Lower lobe of right lung (tissue), 2 donors: ENCODE measurements around the gene C1QTNF5. TPM values are rescaled to one million over a fixed set of nuclear protein-coding genes. Genes with fewer than 3 reads are reported as not detected.

Experiments used
- ATAC-seq, 2 donors: fragments of 200-7000 bp; cut with Tn5 transposase; one replicate each; pipeline ENCODE4 v1.9.1; 2020 to 2022; ENCODE audit warnings: mild to moderate bottlenecking in 2 of 2, moderate library complexity in 2 of 2
- DNase-seq: peaks from one replicate; pipeline ENCODE4 v3.0.0-alpha.2; 2020
- H3K27ac ChIP-seq: fragments of 200-600 bp; one replicate; pipeline ENCODE4 v1.8.0; 2022
- H3K27me3 ChIP-seq: fragments of 200-600 bp; one replicate; pipeline ENCODE4 v1.8.0; 2022; ENCODE audit warnings: low read depth
- H3K36me3 ChIP-seq: fragments of 200-600 bp; one replicate; pipeline ENCODE4 v1.8.0; 2022; ENCODE audit warnings: mild to moderate bottlenecking
- H3K4me1 ChIP-seq: fragments of 200-600 bp; one replicate; pipeline ENCODE4 v1.8.0; 2022
- H3K4me3 ChIP-seq: fragments of 200-600 bp; one replicate; pipeline ENCODE4 v1.8.0; 2022; ENCODE audit warnings: mild to moderate bottlenecking
- H3K9me3 ChIP-seq: fragments of 200-600 bp; one replicate; pipeline ENCODE4 v1.8.0; 2022
- intact Hi-C: fragments of 100-400 bp; cut with DNase I; formaldehyde crosslinking; loops from one replicate; pipeline ENCODE4 v1.11.0; 2022
- total RNA-seq: library from RNA; stranded (reverse); fragmentation: NEBNext Ultra II Directional; extraction: Animal tissue kit (Norgen Biotek cat#: 25700); gene quantifications from one replicate; pipeline ENCODE4 v1.2.1, GENCODE V29; 2021
- TF ChIP-seq, protein P1 (sequence below): fragments of 200-600 bp; IDR thresholded peaks from one replicate; pipeline ENCODE4 v1.8.0; 2022; ENCODE audit warnings: antibody characterized with exemption, mild to moderate bottlenecking
- donor health status: DM: no; HTN: yes; CAD: no; lungs with severe emphysema.

The C1QTNF5 gene
- total RNA-seq, 1 donor from 2014 or later: 28.2 TPM

DNA sequence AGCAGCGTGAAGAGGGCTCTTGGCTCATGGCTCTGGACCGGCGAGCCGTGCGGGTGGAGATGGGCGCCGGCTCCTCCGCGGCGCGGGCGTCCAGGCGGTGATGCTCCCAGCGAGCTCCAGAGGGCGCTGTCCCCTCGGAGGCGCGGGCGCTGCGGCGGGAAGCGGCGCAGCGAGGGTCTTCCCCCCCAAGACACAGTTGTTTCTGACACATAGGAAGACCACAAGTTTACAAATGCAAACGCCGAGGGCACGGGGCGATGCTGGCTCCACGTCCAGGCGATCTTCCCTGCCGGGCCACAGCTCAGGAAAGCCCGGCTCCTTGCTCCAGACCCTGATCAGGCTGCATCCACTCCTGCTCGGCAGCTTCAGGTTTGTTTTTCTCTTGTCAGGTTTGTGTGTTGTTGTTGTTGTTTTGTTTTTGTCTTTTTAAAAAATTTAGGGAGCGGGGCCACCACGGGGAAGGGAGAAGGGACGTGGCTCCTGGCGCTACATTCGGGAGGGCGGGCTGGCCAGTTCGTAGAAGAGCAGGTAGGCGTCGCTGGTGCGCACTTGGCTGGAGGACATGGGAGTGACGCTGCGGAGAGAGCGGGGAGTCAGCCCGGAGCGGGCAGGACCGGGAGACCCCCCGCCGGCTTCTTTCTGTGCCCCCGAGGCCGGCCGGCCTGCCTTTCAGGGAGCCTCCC lies 15.8 kb upstream of the C1QTNF5 start:
- ATAC-seq (peak; percentile 91), DNase-seq (peak; percentile 89)
- H3K4me3 ChIP-seq: peak overlapping the region; percentile 60
- H3K27ac ChIP-seq: peak overlapping the region; percentile 79
- intact Hi-C loops: no loop called here
- peaks cover 23% of the 10 kb centered on the region for H3K4me1 ChIP-seq
- H3K36me3 ChIP-seq: no peaks in the 10 kb centered on the region
- TF ChIP-seq, protein P1, sequence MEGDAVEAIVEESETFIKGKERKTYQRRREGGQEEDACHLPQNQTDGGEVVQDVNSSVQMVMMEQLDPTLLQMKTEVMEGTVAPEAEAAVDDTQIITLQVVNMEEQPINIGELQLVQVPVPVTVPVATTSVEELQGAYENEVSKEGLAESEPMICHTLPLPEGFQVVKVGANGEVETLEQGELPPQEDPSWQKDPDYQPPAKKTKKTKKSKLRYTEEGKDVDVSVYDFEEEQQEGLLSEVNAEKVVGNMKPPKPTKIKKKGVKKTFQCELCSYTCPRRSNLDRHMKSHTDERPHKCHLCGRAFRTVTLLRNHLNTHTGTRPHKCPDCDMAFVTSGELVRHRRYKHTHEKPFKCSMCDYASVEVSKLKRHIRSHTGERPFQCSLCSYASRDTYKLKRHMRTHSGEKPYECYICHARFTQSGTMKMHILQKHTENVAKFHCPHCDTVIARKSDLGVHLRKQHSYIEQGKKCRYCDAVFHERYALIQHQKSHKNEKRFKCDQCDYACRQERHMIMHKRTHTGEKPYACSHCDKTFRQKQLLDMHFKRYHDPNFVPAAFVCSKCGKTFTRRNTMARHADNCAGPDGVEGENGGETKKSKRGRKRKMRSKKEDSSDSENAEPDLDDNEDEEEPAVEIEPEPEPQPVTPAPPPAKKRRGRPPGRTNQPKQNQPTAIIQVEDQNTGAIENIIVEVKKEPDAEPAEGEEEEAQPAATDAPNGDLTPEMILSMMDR: peak; percentile 85
- H3K9me3 ChIP-seq: no peaks in the 10 kb centered on the region
- no peaks in the 10 kb centered on the region for H3K27me3 ChIP-seq

GRCh38 chr11:119355091-119355843 lies 14.6 kb upstream of the C1QTNF5 start:
- no peak for DNase-seq

DNA sequence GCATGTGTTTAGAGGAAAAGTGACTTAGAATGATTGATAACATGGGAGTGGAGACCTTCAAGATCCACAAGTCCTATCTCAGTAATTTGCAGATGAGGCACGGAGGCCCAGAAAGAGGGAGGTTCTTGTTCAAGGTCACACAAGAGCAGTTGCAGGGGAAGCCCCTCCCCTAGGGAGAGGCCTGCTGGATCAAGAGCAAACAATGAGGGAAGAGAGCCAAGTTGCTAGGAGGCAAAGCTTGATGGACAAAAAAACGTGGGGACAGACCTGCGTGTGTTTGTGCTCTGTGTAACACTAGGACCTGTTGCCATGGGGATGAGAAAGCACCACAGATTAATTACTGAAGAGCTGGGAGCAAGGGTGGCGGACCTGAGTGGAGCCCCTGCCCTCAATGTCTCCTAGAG lies 12.2 kb upstream of the C1QTNF5 start:
- Histone ChIP-seq H3K4me3 (no peak overlapping the region), H3K27ac (peak overlapping the region; percentile 68), H3K9me3 (no peaks in the 10 kb centered on the region), H3K27me3 (no peaks in the 10 kb centered on the region), H3K4me1 (peaks cover 16% of the 10 kb centered on the region), H3K36me3 (no peaks in the 10 kb centered on the region)
- TF ChIP-seq, protein P1: no peak
- DNase-seq (no peak), ATAC-seq (peak in 1 of 2 donors; percentile 9)
- intact Hi-C loops: no loop called here

More at GRCh38 chr11:119355091-119355843, 14.6 kb upstream of the C1QTNF5 start:
- TF ChIP-seq, protein P1: no peak
- Histone ChIP-seq H3K27me3 (no peaks in the 10 kb centered on the region), H3K4me3 (no peak overlapping the region), H3K36me3 (no peaks in the 10 kb centered on the region), H3K4me1 (peaks cover 16% of the 10 kb centered on the region), H3K27ac (no peak overlapping the region), H3K9me3 (no peaks in the 10 kb centered on the region)
- ATAC-seq: no peak
- intact Hi-C loops: no loop called here

GRCh38 chr11:119351232-119351631 lies 10.5 kb upstream of the C1QTNF5 start:
- intact Hi-C loops: no loop called here
- Histone ChIP-seq H3K36me3 (no peaks in the 10 kb centered on the region), H3K4me1 (peaks cover 12% of the 10 kb centered on the region), H3K27me3 (no peaks in the 10 kb centered on the region), H3K27ac (no peak overlapping the region), H3K9me3 (no peaks in the 10 kb centered on the region), H3K4me3 (no peak overlapping the region)
- DNase-seq (no peak), ATAC-seq (no peak)
- TF ChIP-seq, protein P1: no peak

GRCh38 chr11:119350302-119350701 lies 9.6 kb upstream of the C1QTNF5 start:
- TF ChIP-seq, protein P1: no peak
- intact Hi-C loops: no loop called here
- H3K4me1 ChIP-seq: peaks cover 6% of the 10 kb centered on the region
- DNase-seq (no peak), ATAC-seq (no peak)
- no peak overlapping the region for H3K4me3 ChIP-seq
- H3K9me3 ChIP-seq: no peaks in the 10 kb centered on the region
- no peak overlapping the region for H3K27ac ChIP-seq
- H3K27me3 ChIP-seq: no peaks in the 10 kb centered on the region
- H3K36me3 ChIP-seq: no peaks in the 10 kb centered on the region
